HFFc6 (cell line): ENCODE results near the gene TACC2. TPM values are rescaled to one million over a fixed set of nuclear protein-coding genes. Genes with fewer than 3 reads are reported as not detected.

Source experiments
- DNase-seq: peaks from one replicate; pipeline ENCODE4 v3.0.0-alpha.2; 2018
- H3K27ac Mint-ChIP-seq: 2 replicates; pipeline ENCODE4 v1.8.0; 2020; ENCODE audit warnings: mild to moderate bottlenecking, mixed read lengths
- H3K27me3 Mint-ChIP-seq: 2 replicates; pipeline ENCODE4 v1.8.0; 2021; ENCODE audit warnings: mild to moderate bottlenecking, moderate library complexity, mixed read lengths; ENCODE audit not compliant: insufficient read depth
- H3K36me3 Mint-ChIP-seq: 2 replicates; pipeline ENCODE4 v1.8.0; 2021; ENCODE audit warnings: low read depth, mixed read lengths
- H3K4me1 Mint-ChIP-seq: 2 replicates; pipeline ENCODE4 v1.8.0; 2020; ENCODE audit warnings: low read depth, mixed read lengths
- H3K4me3 Mint-ChIP-seq: 2 replicates; pipeline ENCODE4 v1.8.0; 2020; ENCODE audit warnings: mild to moderate bottlenecking, moderate library complexity, mixed read lengths
- H3K9me3 Mint-ChIP-seq: 2 replicates; pipeline ENCODE4 v1.8.0; 2020; ENCODE audit warnings: mild to moderate bottlenecking, mixed read lengths
- total RNA-seq, 6 experiments: library from RNA; stranded (reverse); fragmentation: NEBNext Ultra II Directional; extraction: Animal tissue kit (Norgen Biotek cat#: 25700); gene quantifications; 2 replicates in 1 of 6; 3 replicates in 5 of 6; pipeline ENCODE4 v1.2.3, GENCODE V29; 2021
- TF ChIP-seq, protein P1 (sequence below): fragments of 200-600 bp; sonication (generic); IDR thresholded peaks from 2 replicates; pipeline ENCODE4 v1.5.0; 2021; ENCODE audit warnings: antibody characterized with exemption, mild to moderate bottlenecking

The TACC2 gene
- total RNA-seq, 6 experiments from 2014 or later, result 15.9 to 19.5 (median 17.5) TPM

DNA sequence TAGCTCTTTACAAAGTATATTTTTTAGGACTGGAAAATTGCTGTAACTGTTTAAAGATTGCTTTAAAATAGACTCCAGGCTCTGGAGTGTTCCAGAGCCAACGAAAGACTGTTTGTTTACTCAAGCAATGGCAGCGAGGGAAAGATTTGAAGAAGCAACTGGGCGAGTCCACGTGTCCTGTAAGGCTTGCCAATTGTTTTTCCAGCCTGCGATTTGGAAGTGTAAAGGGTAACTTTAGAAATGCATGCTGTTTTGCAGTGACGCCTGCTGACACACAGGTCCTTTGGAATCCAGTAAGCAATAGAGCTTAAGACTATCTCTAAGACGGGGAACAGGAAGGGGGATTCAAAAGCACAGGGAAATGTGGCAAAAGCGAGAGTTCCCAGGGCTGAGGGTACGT lies 55.8 kb downstream of the TACC2 start:
- peaks cover 13% of the 10 kb centered on the region for H3K4me1 Mint-ChIP-seq
- no peaks in the 10 kb centered on the region for H3K9me3 Mint-ChIP-seq
- H3K27ac Mint-ChIP-seq, result 0 out of 2 replicates have a peak overlapping the region, but pooled peaks have one; percentile 9
- H3K27me3 Mint-ChIP-seq, result peaks cover 46% of the 10 kb centered on the region
- TF ChIP-seq, protein P1, sequence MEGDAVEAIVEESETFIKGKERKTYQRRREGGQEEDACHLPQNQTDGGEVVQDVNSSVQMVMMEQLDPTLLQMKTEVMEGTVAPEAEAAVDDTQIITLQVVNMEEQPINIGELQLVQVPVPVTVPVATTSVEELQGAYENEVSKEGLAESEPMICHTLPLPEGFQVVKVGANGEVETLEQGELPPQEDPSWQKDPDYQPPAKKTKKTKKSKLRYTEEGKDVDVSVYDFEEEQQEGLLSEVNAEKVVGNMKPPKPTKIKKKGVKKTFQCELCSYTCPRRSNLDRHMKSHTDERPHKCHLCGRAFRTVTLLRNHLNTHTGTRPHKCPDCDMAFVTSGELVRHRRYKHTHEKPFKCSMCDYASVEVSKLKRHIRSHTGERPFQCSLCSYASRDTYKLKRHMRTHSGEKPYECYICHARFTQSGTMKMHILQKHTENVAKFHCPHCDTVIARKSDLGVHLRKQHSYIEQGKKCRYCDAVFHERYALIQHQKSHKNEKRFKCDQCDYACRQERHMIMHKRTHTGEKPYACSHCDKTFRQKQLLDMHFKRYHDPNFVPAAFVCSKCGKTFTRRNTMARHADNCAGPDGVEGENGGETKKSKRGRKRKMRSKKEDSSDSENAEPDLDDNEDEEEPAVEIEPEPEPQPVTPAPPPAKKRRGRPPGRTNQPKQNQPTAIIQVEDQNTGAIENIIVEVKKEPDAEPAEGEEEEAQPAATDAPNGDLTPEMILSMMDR, result no peak
- H3K36me3 Mint-ChIP-seq, result no peaks in the 10 kb centered on the region
- DNase-seq, result peak; percentile 25
- peak overlapping the region; percentile 55 for H3K4me3 Mint-ChIP-seq

DNA sequence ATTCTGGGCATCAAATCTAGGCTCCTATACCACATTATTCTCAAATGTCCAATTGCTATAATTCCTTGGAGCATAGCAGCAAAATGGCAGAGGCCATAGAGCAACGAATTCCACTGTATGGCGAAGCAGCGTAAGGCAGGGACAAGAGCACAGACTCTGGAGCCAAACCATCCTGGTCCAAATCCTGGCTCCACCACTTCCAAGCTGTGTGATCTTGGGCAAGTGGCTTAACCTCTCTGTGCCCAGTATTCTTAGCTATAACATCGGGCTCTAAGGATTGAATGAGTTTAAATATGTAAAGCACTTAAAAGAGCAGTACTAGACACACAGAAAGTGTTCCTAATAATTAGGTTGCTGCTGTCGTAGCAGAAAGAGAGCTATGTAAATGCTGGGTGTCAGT lies 56.2 kb downstream of the TACC2 start:
- TF ChIP-seq, protein P1, result no peak
- no peak overlapping the region for H3K4me3 Mint-ChIP-seq
- no peak overlapping the region for H3K27ac Mint-ChIP-seq
- peaks cover 13% of the 10 kb centered on the region for H3K4me1 Mint-ChIP-seq
- DNase-seq, result no peak
- no peaks in the 10 kb centered on the region for H3K9me3 Mint-ChIP-seq
- peaks cover 41% of the 10 kb centered on the region for H3K27me3 Mint-ChIP-seq
- H3K36me3 Mint-ChIP-seq, result no peaks in the 10 kb centered on the region

DNA sequence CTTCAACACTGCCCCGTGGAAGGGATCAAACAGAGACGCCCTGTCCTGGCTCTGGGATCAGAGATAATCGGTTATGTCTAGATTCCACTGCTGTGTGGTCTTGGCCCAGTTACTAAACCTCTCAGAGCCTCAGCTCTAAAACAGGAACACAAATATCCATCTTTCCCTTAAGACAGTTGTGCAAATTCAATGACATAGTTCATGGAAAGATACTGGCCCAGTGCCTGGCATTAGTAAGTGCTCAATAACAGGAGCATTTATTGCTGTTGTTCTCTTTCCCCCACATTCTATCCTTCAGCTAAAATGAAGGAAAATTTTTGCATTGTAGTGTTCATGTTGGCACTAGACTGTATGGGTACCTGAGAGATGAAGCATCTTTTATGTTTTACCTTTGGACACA lies 58.6 kb downstream of the TACC2 start:
- TF ChIP-seq, protein P1, result no peak
- peaks cover 24% of the 10 kb centered on the region for H3K4me1 Mint-ChIP-seq
- H3K4me3 Mint-ChIP-seq, result no peak overlapping the region
- H3K9me3 Mint-ChIP-seq, result no peaks in the 10 kb centered on the region
- no peaks in the 10 kb centered on the region for H3K36me3 Mint-ChIP-seq
- no peak overlapping the region for H3K27ac Mint-ChIP-seq
- DNase-seq, result no peak
- H3K27me3 Mint-ChIP-seq, result peaks cover 32% of the 10 kb centered on the region

- TF ChIP-seq, protein P1, result no peak
- Mint-ChIP-seq H3K4me3 (no peak overlapping the region), H3K27me3 (peaks cover 27% of the 10 kb centered on the region), H3K4me1 (peaks cover 25% of the 10 kb centered on the region), H3K27ac (no peak overlapping the region), H3K36me3 (no peaks in the 10 kb centered on the region), H3K9me3 (no peaks in the 10 kb centered on the region)
- no peak for DNase-seq
Measured at GRCh38 chr10:122049076-122049475, 60.1 kb downstream of the TACC2 start.

DNA sequence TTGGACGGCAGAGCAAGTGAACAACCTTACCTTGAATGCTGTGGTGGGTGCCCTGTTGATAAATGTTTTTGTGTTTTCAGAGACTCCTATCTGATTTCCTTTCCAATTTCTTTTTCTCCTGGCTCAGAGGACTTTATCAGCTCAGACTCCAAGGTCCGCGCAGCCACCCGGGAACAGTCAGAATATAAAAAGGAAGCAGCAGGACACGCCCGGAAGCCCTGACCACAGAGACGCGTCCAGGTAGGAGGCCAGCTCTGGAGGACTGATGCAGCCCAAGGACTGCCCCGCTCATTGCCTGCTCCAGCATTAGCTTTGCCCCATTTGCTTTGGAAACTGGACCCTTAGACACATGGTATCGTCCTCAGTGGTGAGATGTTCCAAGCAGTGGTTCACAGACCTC lies 61.3 kb downstream of the TACC2 start:
- H3K27ac Mint-ChIP-seq, result no peak overlapping the region
- no peaks in the 10 kb centered on the region for H3K36me3 Mint-ChIP-seq
- peaks cover 19% of the 10 kb centered on the region for H3K27me3 Mint-ChIP-seq
- TF ChIP-seq, protein P1, result no peak
- DNase-seq, result no peak
- H3K4me3 Mint-ChIP-seq, result no peak overlapping the region
- no peaks in the 10 kb centered on the region for H3K9me3 Mint-ChIP-seq
- peaks cover 19% of the 10 kb centered on the region for H3K4me1 Mint-ChIP-seq

DNA sequence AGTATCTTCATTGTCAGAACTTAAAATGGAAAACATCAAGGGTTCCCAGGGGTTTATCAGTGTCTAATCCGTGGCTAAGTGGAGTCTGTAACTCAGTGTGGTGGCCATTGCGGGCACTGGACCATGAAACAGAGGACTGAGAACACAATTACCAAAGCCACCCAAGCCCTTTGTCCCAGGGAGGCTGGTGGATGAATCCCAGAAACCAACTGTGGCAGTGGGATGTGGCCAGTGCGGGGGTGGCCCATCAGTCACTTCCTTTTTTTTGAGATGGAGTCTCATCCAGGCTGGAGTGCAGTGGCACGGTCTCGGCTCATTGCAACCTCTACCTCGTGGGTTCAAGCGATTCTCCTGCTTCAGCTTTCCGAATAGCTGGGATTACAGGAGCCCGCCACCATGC lies 61.8 kb downstream of the TACC2 start:
- no peaks in the 10 kb centered on the region for H3K36me3 Mint-ChIP-seq

More for the DNA sequence above, 61.8 kb downstream of the TACC2 start:
- Mint-ChIP-seq H3K4me1 (peaks cover 19% of the 10 kb centered on the region), H3K9me3 (no peaks in the 10 kb centered on the region), H3K27ac (no peak overlapping the region), H3K4me3 (no peak overlapping the region), H3K27me3 (peaks cover 16% of the 10 kb centered on the region)
- TF ChIP-seq, protein P1, result no peak
- DNase-seq, result no peak
